NCI-H1436 treated with DMSO at 0.1 percent for 48 hours (cell line): Measurements from ENCODE around the gene EVPL.
A peak's percentile ranks its signal among the peaks of the same experiment; 100 is the strongest.
"Not testable (repeated sequence)": the region's sequence is repeated elsewhere in the genome, so short reads cannot be mapped to it uniquely, and the experiment has no call there.

ENCODE experiments used
- DNase-seq: peaks from one replicate; lab custom pipeline; 2025; lab: John Stamatoyannopoulos, UW

The EVPL gene

DNA sequence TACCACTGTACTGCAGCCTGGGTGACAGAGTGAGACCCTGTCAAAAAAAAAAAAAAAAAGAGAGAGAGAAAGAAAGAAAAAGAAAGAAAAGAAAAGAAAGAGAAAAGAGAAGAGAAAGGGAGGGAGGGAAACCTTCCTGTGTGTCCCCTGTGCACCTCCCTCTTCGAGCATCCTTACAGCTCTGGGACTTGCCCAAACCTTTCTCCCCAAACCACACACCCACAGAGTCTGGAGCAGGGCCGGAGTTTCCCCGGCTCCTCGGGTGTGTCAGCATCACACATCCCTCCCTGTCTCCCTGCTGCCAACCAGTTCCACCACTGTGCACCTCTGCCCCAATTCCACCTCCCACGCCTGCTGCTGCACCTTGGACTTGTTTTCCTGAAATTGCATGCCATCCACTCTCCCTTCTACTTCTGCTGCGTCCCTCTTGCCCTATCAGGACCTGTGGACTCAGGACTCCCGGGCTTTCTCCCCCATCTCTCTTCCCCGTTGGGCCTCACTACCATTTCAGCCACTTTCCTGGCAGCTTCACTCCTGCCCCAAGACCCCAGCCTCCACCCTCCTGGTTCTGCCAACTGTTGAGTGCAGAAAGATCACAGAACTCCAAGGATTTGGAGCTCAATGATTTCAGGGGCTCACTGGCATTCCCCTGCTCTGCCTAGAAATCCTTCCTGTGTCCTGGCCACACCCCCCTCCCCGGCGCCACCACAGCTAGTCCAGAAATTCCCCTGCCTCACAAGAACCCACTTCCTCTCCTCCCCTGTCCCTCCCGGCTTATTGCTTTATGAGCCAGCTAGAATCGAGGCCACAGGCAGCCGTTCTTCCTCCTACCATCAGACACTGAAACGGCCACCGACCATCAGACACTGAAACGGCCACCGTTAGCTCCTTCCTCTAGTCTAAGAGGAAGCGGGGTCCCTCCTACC, 30.2 kb downstream of the EVPL start:
- no peak for DNase-seq

- no peak for DNase-seq
Observed at GRCh38 chr17:75995385-75995925, 31.7 kb downstream of the EVPL start.

GRCh38 chr17:75994802-75995370, 32.2 kb downstream of the EVPL start:
- no peak for DNase-seq

- no peak for DNase-seq
Observed at GRCh38 chr17:75991396-75991795, 35.7 kb downstream of the EVPL start.

GRCh38 chr17:75987041-75987440, 40.1 kb downstream of the EVPL start:
- no peak for DNase-seq

- no peak for DNase-seq
Observed at GRCh38 chr17:75985986-75986385, 41.1 kb downstream of the EVPL start.

GRCh38 chr17:75983501-75984181, 43.5 kb downstream of the EVPL start:
- DNase-seq: no peak

DNA sequence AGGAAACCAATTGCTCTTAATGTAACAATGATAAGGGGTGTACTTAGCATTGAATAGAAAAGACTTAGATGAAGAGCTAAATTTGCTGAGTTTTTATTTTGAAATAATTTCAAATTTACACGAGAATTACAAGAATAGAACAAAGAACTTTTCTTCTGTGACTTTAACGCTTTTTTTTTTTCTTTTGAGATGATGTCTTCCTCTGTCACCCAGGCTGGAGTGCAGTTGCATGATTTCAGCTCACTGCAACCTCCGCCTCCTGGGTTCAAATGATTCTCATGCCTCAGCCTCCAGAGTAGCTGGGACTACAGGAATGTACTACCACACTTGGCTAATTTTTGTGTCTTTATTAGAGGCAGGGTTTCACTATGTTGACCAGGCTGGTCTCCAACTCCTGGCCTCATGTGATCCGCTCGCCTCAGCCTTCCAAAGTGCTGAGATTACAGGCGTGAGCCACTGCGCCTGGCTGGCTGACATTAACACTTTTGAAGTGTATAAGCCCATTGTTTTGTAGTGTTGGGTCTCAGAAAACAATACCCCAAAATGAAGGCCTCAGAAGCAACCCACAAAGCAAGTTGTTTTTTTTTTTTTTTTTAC, 46.0 kb downstream of the EVPL start:
- DNase-seq: no peak

GRCh38 chr17:75980188-75981018, 46.7 kb downstream of the EVPL start:
- no peak for DNase-seq

GRCh38 chr17:75979705-75980187, 47.4 kb downstream of the EVPL start:
- DNase-seq: peak; percentile 74

DNA sequence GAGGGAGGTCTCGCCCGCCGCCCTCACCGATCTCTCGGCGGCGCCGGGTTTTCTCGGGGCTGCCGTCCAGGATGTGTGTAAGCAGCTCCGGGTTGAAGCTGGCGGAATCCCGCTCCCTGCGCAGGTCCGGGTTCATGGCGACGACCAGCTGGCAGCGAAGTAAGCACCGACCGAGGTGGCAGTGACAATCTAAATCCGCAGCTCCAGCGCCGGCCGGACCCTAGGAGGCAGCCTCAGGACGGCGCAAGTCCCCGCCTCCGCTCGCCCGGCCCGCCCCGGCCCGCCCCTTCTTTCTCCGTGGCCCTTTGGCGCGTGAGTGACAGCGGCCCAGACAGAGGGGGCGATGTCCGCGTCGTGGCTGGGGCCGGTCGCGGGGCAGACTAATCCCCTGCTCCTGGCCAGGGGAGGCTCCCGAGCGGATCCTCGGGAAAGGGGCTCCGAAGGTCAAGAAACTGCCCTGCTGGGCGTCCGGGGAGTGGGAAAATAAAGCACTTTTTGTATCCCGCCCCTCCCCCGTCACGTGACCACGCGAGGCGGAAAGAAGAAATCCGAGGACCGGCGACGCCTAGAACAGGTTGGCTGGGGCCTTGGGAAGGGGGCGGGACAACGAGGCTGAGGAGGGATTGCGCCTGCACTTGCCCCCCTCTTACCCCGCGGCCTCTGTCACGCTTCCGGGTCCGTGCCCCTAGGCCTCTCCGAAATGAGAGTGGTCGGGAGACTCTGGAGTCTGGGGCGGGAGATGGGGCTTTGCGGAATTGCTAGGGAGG, 48.0 kb downstream of the EVPL start, which contains the start of the genes ACOX1 and TEN1:
Gene ACOX1 (minus strand): TSS at position 229 of the 767 bp plus-strand sequence. CDS start 93 bp downstream, at position 136.
Gene TEN1 (plus strand): TSS at position 303 of the 767 bp plus-strand sequence. CDS start 6,953 bp downstream, outside the sequence.
- peak; percentile 90 for DNase-seq

- DNase-seq: no peak
Observed at GRCh38 chr17:75976175-75976848, 50.8 kb downstream of the EVPL start.

- no peak for DNase-seq
Observed at GRCh38 chr17:75975757-75976174, 51.3 kb downstream of the EVPL start.

- DNase-seq: not testable (repeated sequence)
Observed at GRCh38 chr17:75975187-75975586, 51.9 kb downstream of the EVPL start.

DNA sequence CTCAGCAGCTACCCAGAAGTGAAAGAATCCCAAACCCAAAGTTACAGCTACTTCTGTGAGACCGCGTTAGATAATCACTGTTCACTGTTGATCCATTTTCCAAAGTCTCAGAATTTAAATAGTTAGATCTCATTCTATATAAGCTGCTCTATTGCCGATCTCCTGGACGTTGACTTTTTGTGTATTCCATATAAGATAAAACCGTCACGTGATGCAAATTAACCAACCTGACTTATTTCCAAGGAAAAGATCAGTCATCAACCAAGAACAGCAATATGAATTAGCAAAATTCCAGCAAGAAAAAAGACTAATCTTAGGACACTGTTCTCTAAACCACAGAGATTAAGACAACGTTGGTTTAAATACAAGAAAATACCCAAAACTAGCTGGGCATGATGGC, 56.5 kb downstream of the EVPL start:
- no peak for DNase-seq

- DNase-seq: no peak
Observed at GRCh38 chr17:75970011-75970523, 57.0 kb downstream of the EVPL start.

DNA sequence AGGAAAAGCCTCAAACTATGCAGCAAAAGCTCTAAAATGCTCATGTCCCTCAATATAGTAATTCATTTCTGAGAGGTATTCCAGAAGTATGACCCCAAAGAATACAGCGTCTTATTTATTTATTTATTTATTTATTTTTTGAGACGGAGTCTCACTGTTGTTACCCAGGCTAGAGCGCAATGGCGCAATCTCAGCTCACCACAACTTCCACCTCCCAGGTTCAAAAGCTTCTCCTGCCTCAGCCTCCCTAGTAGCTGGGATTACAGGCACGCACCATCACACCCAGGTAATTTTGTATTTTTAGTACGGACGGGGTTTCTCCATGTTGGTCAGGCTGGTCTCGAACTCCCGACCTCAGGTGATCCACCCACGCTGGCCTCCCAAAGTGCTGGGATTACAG, 58.1 kb downstream of the EVPL start:
- DNase-seq: not testable (repeated sequence)

- no peak for DNase-seq
Observed at GRCh38 chr17:75965468-75965867, 61.6 kb downstream of the EVPL start.

GRCh38 chr17:75959839-75960511, 67.1 kb downstream of the EVPL start:
- no peak for DNase-seq
